T-helper 9 cell (primary cell): Measurements from ENCODE around the gene LYPD3.

ENCODE experiments used
- DNase-seq: peaks from one replicate; pipeline ENCODE4 v3.0.0-alpha.2; 2020

The LYPD3 gene

GRCh38 chr19:43429395-43429794 is 36.0 kb downstream of the LYPD3 start:
- DNase-seq = no peak

- no peak for DNase-seq
Observed at GRCh38 chr19:43425567-43426392, 39.6 kb downstream of the LYPD3 start.

- DNase-seq = no peak
Observed at GRCh38 chr19:43423779-43424178, 41.6 kb downstream of the LYPD3 start.

GRCh38 chr19:43422689-43423066 is 42.7 kb downstream of the LYPD3 start:
- DNase-seq = no peak

- no peak for DNase-seq
Observed at GRCh38 chr19:43422000-43422688, 43.3 kb downstream of the LYPD3 start.

- DNase-seq = no peak
Observed at GRCh38 chr19:43420954-43421353, 44.5 kb downstream of the LYPD3 start.

- DNase-seq = no peak
Observed at GRCh38 chr19:43416951-43417623, 48.3 kb downstream of the LYPD3 start.

- DNase-seq = no peak
Observed at GRCh38 chr19:43414554-43414953, 50.9 kb downstream of the LYPD3 start, which contains the start of gene TEX101. Gene TEX101, plus strand, starts transcription at chr19:43414890. Its CDS starts 1,030 bp downstream, at chr19:43415920.

- no peak for DNase-seq
Observed at GRCh38 chr19:43412441-43412840, 53.0 kb downstream of the LYPD3 start.
